Keratinocyte (primary cell): ENCODE results near the gene JAZF1. TPM values are rescaled to one million over a fixed set of nuclear protein-coding genes. Genes with fewer than 3 reads are reported as not detected.

ENCODE experiments used
- DNase-seq: peaks from one replicate; pipeline ENCODE4 v3.0.0-alpha.2; 2011; ENCODE audit warnings: low read depth, missing footprints, low spot score
- FAIRE-seq: peaks from 2 replicates; lab custom pipeline; 2011; peaks lifted over from hg19 to GRCh38; lab: Jason Lieb, UNC
- H2AFZ ChIP-seq: 2 replicates; pipeline ENCODE4 v1.6.0; 2012; ENCODE audit warnings: low read length, control low read depth, inconsistent platforms; ENCODE audit not compliant: control insufficient read depth
- H3K27ac ChIP-seq: 2 replicates; pipeline ENCODE4 v1.5.1; 2011; ENCODE audit warnings: low read length; ENCODE audit not compliant: control insufficient read depth, insufficient read depth
- H3K27me3 ChIP-seq: 3 replicates; pipeline ENCODE4 v1.6.0; 2011; ENCODE audit warnings: low read length; ENCODE audit not compliant: control insufficient read depth, insufficient read depth; ENCODE audit errors: extremely low read depth
- H3K36me3 ChIP-seq, 2 experiments: 2 replicates in 1 of 2; 3 replicates in 1 of 2; pipeline ENCODE4 v1.5.1; 2011; ENCODE audit warnings: low read length in 2 of 2, mild to moderate bottlenecking in 1 of 2; ENCODE audit not compliant: control insufficient read depth in 2 of 2, insufficient read depth in 2 of 2; ENCODE audit errors: extremely low read depth in 1 of 2
- H3K4me1 ChIP-seq: 3 replicates; pipeline ENCODE4 v1.5.1; 2011; ENCODE audit warnings: low read length; ENCODE audit not compliant: control insufficient read depth, insufficient read depth; ENCODE audit errors: extremely low read depth
- H3K4me2 ChIP-seq: 3 replicates; pipeline ENCODE4 v1.6.0; 2011; ENCODE audit warnings: low read depth, low read length; ENCODE audit not compliant: control insufficient read depth, insufficient read depth; ENCODE audit errors: extremely low read depth
- H3K4me3 ChIP-seq, 3 experiments: fragments of 200-600 bp in 1 of 3; sonication (generic) in 1 of 3; 2 replicates in 2 of 3; 3 replicates in 1 of 3; pipeline ENCODE4 v1.5.1; 2011 to 2016; ENCODE audit warnings: low read length in 3 of 3, mild to moderate bottlenecking in 3 of 3, control low read depth in 2 of 3, inconsistent platforms in 1 of 3, low read depth in 1 of 3, mixed read lengths in 1 of 3, mixed run types in 1 of 3, moderate library complexity in 1 of 3; ENCODE audit not compliant: control insufficient read depth in 2 of 3, insufficient read depth in 2 of 3; ENCODE audit errors: extremely low read depth in 1 of 3
- H3K79me2 ChIP-seq: 2 replicates; pipeline ENCODE4 v1.6.0; 2012; ENCODE audit warnings: low read length; ENCODE audit not compliant: control insufficient read depth, insufficient read depth
- H3K9ac ChIP-seq: 3 replicates; pipeline ENCODE4 v1.6.0; 2011; ENCODE audit warnings: low read length; ENCODE audit not compliant: control insufficient read depth, insufficient read depth; ENCODE audit errors: extremely low read depth
- H3K9me1 ChIP-seq: 3 replicates; pipeline ENCODE4 v1.6.0; 2011; ENCODE audit warnings: low read length; ENCODE audit not compliant: control insufficient read depth, insufficient read depth; ENCODE audit errors: extremely low read depth
- H3K9me3 ChIP-seq: 2 replicates; pipeline ENCODE4 v1.5.1; 2012; ENCODE audit warnings: low read depth, low read length; ENCODE audit not compliant: control insufficient read depth
- H4K20me1 ChIP-seq: 3 replicates; pipeline ENCODE4 v1.6.0; 2011; ENCODE audit warnings: low read length; ENCODE audit not compliant: control insufficient read depth, insufficient read depth; ENCODE audit errors: extremely low read depth
- EZH2 ChIP-seq: IDR thresholded peaks from one replicate; pipeline ENCODE4 v1.6.1; 2012; ENCODE audit warnings: inconsistent platforms, mild to moderate bottlenecking, low read length, moderate library complexity
- dilution Hi-C: fragments of 300-500 bp; cut with MboI; formaldehyde crosslinking; loops from one replicate; pipeline ENCODE4 v1.7.0; 2020; ENCODE audit warnings: low sequenced_read_pairs; ENCODE audit not compliant: extremely low pct_ligation_motif_present
- polyA plus RNA-seq, 5 experiments: library from polyadenylated mRNA; depleted of rRNA in 3 of 5; stranded (reverse) in 3 of 5; stranded (forward) in 1 of 5; unstranded in 1 of 5; fragments of >200 nt; gene quantifications; 1 replicate in 1 of 5; 2 replicates in 3 of 5; 3 replicates in 1 of 5; pipeline versions ENCODE4 v1.2.1 to v1.2.3, GENCODE V29; 2011 to 2012; ENCODE audit warnings: missing spikeins in 2 of 5, low read depth in 1 of 5, low replicate concordance in 1 of 5
- TF ChIP-seq, protein P1 (sequence below), 3 experiments: IDR thresholded peaks in 1 of 3; conservative IDR thresholded peaks in 1 of 3; optimal IDR thresholded peaks in 1 of 3; 2 replicates in 2 of 3; 3 replicates in 1 of 3; pipeline versions ENCODE3 to v1.5.1; 2011; ENCODE audit warnings: low read length in 3 of 3, mild to moderate bottlenecking in 3 of 3, moderate library complexity in 2 of 3, control low read depth in 1 of 3, inconsistent platforms in 1 of 3; ENCODE audit not compliant: insufficient read depth in 2 of 3; ENCODE audit errors: extremely low read depth in 1 of 3

JAZF1 gene
- polyA plus RNA-seq, 1 donor (not counting 4 experiments of a cell fraction or from before 2014, with no cell fraction given), result 2.5 TPM

DNA sequence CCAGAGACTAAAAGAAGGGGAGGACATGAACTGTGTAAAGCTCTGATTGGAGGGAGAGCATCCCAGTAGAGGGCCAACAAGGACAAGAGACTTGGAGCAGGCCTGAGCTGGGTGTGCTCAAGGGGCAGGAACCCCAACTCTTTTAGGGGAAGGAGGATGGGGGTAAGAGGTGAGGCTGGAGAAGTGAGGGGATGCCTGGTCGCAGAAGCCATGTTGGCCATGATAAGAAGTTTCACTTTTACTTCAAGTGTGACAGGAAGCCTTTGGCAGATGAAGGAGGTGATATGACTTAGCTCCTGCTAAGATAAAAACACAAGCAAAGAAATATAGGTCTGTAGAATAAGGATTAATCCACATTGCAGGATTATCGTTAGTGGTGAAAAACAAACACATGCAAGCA is 208.3 kb downstream of the JAZF1 start:
- no peak for TF ChIP-seq EZH2
- TF ChIP-seq, protein P1, sequence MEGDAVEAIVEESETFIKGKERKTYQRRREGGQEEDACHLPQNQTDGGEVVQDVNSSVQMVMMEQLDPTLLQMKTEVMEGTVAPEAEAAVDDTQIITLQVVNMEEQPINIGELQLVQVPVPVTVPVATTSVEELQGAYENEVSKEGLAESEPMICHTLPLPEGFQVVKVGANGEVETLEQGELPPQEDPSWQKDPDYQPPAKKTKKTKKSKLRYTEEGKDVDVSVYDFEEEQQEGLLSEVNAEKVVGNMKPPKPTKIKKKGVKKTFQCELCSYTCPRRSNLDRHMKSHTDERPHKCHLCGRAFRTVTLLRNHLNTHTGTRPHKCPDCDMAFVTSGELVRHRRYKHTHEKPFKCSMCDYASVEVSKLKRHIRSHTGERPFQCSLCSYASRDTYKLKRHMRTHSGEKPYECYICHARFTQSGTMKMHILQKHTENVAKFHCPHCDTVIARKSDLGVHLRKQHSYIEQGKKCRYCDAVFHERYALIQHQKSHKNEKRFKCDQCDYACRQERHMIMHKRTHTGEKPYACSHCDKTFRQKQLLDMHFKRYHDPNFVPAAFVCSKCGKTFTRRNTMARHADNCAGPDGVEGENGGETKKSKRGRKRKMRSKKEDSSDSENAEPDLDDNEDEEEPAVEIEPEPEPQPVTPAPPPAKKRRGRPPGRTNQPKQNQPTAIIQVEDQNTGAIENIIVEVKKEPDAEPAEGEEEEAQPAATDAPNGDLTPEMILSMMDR (optimal IDR thresholded peaks at IDR 0.05 in 1 of 3, IDR thresholded peaks at IDR 0.05 in 1 of 3, conservative IDR thresholded peaks at IDR 0.05 in 1 of 3; ENCODE audit: extremely low read depth in 1 of 3, insufficient read depth in 2 of 3, low read length in 3 of 3), result no peak
- no peaks in the 10 kb centered on the region for H3K79me2 ChIP-seq
- no peaks in the 10 kb centered on the region for H3K27me3 ChIP-seq
- peaks cover 5% of the 10 kb centered on the region for H4K20me1 ChIP-seq
- dilution Hi-C loops, result no loop called here
- H2AFZ ChIP-seq, result no peak overlapping the region
- DNase-seq, result no peak
- no peak overlapping the region for H3K4me2 ChIP-seq
- H3K9ac ChIP-seq, result no peak overlapping the region
- no peaks in the 10 kb centered on the region for H3K36me3 ChIP-seq
- H3K9me3 ChIP-seq, result no peaks in the 10 kb centered on the region
- H3K4me3 ChIP-seq, result no peak overlapping the region
- H3K27ac ChIP-seq, result no peak overlapping the region
- H3K9me1 ChIP-seq, result no peaks in the 10 kb centered on the region
- FAIRE-seq, result no peak
- no peaks in the 10 kb centered on the region for H3K4me1 ChIP-seq

DNA sequence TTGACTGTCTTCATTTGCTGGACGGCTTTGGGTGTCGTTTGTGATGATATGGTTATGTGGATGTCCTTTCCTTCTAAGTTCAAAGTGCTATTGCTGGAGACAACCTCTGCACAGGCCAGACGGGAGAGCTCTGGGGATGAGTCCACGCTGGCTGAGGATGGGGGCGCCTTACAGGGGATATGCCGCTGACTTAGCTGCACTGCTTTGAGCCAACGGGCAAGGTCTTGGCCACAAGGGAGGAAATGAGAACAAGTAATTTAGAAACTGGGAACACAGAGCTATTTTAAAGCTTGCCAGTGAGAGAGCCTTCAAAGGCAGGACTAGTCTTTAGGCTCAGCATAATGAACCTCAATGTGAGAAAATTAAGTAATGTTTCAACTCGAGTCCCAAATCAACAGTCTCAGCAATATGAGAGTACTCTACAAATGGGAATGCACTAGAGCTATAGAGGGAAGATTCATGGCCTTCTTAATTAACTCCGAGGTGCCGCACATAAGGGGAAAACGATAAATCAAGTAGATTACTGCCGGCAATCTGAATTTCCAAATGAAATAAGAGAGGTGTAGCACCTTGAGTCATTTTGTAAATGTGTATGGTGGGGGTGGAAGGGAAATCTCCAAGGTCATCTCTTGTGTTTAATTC is 209.3 kb downstream of the JAZF1 start:
- H3K9ac ChIP-seq, result no peak overlapping the region
- no peaks in the 10 kb centered on the region for H3K79me2 ChIP-seq
- H3K36me3 ChIP-seq, result no peaks in the 10 kb centered on the region
- H2AFZ ChIP-seq, result no peak overlapping the region
- dilution Hi-C loops, result no loop called here
- H3K4me2 ChIP-seq, result no peak overlapping the region
- no peaks in the 10 kb centered on the region for H3K9me1 ChIP-seq
- TF ChIP-seq EZH2, result no peak
- TF ChIP-seq, protein P1 (optimal IDR thresholded peaks at IDR 0.05 in 1 of 3, IDR thresholded peaks at IDR 0.05 in 1 of 3, conservative IDR thresholded peaks at IDR 0.05 in 1 of 3; ENCODE audit: extremely low read depth in 1 of 3, insufficient read depth in 2 of 3, low read length in 3 of 3), result no peak
- no peak for DNase-seq
- H3K27ac ChIP-seq, result no peak overlapping the region
- H3K4me1 ChIP-seq, result no peaks in the 10 kb centered on the region
- no peaks in the 10 kb centered on the region for H3K27me3 ChIP-seq
- no peak for FAIRE-seq
- H3K4me3 ChIP-seq, result no peak overlapping the region
- no peaks in the 10 kb centered on the region for H3K9me3 ChIP-seq
- H4K20me1 ChIP-seq, result peaks cover 5% of the 10 kb centered on the region
